HG02870 (cell line): ENCODE results near the gene FHOD3.
"Not testable (repeated sequence)": the region's sequence is repeated elsewhere in the genome, so short reads cannot be mapped to it uniquely, and the experiment has no call there.

Experiments
- ATAC-seq: cut with Tn5 transposase; IDR thresholded peaks from one replicate; pipeline ENCODE4 v1.9.1; 2021; ENCODE audit warnings: mild to moderate bottlenecking, moderate library complexity; ENCODE audit not compliant: unreplicated experiment

FHOD3 gene

GRCh38 chr18:36348331-36348730 is 50.8 kb downstream of the FHOD3 start:
- no peak for ATAC-seq

GRCh38 chr18:36348971-36349417 is 51.5 kb downstream of the FHOD3 start:
- no peak for ATAC-seq

GRCh38 chr18:36349552-36349951 is 52.0 kb downstream of the FHOD3 start:
- no peak for ATAC-seq

GRCh38 chr18:36350251-36350651 is 52.7 kb downstream of the FHOD3 start:
- ATAC-seq = no peak

DNA sequence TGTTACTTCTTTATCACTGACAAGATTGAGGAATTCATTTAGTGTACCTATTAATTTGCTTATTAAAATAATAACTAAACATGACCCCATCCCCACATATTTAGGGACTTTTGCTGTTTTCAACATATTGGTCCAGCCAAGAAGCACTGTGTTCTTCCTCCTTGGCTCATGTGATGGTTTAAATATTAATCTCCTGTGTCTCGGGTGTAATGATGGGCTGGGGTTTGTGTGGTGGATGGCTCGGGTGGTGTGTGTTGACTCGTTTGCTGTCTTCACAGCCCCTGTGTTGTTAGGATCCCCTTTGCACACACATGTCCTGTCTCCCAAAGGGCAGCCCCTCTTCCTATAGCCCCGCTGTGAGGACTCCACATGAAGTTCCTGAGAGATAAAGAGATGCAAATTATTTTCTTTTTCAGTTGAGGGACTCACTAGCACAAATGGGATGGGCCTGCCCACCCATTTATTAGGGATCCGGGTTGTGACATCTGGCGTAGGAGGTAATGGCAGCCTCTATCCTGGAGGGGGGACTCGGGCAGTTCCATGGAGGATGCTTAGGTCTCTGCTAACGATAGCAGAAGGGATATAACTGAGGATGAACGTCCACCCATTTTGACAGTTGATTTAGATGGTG is 53.4 kb downstream of the FHOD3 start:
- ATAC-seq = no peak

DNA sequence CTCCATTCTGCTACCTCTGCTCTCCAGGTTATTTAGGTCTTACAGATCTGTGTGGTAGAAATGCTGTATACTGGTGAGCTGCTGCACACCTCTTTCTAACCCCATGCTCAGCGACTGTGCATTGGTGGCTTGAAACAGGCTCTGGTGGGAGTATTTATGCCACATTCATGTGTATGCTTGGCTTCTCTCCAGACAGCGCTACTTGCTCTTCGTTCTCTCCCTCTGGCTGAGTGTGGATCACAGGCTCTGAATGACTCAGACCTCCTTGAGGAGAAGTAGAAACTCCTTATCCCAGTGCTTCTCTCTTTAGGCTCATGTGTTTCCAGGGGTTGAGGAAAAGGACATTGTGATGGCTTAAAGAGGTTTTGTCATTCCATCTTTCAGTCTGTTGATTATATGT is 54.9 kb downstream of the FHOD3 start:
- no peak for ATAC-seq

DNA sequence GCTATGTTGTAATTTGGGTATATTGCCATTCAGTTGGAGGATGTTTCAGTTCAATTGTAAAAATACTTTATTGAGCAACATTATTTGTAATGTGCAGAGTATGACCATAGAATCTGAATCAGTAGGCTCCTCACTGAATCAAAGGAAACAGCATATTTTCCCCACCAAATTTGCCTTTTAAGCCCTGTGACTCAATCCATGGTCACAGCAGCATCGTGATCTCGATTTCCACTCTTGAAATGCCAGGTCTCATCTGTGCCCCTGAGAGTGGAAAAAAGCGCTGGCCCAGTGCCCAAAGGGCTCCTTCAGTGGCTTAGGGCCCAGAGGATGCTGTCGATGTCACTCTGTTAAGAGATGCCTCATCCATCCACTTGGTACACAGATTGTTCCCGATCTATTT is 57.5 kb downstream of the FHOD3 start:
- ATAC-seq = no peak

- ATAC-seq = no peak
These were observed 58.0 kb downstream of the FHOD3 start for GRCh38 chr18:36355511-36355910.

DNA sequence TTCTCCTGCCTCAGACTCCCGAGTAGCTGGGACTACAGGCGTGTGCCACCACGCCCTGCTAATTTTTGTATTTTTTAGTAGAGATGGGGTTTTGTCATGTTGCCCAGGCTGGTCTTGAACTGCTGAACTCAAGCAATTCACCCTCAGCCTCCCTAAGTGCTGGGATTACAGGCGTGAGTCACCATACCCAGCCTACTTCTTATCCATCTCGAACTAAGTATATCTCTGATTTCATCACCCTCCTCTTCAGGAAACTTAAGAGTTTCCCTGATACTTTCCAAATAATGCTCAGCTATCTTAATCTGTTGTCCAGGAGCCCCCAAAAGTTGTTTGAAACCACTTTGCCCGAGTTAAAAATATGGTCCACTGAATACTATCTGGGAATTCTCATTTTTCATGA is 59.2 kb downstream of the FHOD3 start:
- not testable (repeated sequence) for ATAC-seq

GRCh38 chr18:36358141-36358540 is 60.6 kb downstream of the FHOD3 start:
- ATAC-seq = no peak

DNA sequence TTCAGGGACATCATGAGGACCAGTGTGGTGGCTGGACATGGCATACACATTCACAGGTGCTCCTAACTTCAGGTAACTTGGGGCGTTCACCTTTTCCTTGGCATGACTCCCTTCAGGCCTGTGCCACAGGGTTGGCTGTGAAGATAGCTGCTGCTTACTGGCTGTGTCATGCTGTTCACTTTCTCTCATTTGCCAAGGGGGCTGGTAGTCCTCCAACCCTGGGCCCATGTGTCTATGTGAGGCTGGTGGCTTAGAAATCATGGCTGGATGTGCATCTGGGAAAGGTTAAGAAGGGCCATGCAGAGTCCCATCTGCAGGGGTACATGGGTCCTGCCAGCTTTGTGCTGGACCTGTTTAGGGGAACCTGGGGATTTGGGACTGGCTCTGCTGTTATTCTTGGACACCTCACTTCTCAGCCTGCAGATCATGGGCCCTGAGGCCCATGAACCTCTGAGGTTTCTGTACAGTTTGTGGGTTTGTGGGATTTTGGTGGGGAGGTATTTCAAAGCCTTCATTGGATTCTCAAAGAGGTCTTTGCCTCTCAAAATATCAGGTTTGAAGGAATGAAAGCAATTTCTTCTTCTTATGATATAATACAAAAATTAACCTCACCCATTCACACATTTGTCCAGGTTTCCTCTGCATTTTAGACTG is 62.9 kb downstream of the FHOD3 start:
- ATAC-seq = no peak

- no peak for ATAC-seq
These were observed 67.6 kb downstream of the FHOD3 start for GRCh38 chr18:36364911-36365624.

- no peak for ATAC-seq
These were observed 68.6 kb downstream of the FHOD3 start for GRCh38 chr18:36365836-36366775.

DNA sequence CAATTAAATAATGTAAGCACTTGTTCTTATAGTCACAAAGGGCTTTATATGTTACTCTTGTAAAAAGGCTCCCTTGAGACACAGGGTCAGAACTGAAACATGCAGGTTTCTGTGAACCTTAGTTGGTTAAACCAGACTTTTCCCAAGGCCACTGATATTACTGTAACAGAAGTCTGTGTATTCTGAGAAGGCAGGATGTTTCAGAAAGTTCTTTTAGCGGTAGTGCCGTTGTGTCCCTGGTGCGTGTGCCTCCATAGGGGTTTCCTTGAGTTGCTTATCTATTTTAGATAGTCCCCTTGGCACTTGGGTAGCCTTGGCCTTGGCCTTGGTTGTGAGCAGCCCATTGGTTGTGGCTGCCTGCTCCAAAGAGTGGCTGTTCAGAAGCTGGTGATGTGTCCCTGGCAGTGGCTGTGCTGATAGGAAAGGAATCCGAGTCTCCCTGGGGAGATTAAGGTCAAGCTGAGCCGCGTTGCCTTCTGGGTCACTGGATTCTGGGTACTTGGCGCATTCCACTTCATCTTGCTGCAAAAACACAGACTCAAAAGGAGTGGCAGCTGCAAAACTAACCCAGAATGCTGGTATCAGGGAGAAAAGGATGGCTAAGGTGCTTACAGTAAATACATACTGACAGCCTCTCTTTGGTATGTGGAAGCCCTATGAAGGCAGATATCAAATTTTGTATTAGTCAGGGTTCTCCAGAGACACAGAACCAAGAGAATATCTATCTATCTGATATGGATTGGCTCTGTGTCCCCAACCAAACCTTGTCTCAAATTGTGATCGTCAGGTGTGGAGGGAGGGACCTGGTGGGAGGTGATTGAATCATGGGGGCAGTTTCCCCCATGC is 69.7 kb downstream of the FHOD3 start:
- ATAC-seq = peak; percentile 71

DNA sequence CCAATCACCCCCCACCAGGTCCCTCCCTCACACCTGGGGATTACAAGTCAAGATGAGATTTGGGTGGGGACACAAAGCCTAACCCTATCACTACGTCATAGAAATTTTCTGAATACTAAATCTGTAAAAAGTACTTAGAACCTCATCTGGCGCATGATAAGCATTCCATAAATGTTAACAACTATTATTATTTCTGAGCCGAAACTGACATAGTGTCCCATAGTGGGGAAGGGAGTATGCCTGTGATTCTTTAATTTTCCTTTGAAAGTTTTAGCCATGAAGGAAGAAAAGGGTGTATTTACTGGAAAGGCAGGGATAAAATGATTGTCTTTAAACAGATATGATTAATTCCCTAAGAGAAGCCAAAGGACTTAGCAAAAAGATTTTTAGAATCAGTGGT is 71.4 kb downstream of the FHOD3 start:
- no peak for ATAC-seq

DNA sequence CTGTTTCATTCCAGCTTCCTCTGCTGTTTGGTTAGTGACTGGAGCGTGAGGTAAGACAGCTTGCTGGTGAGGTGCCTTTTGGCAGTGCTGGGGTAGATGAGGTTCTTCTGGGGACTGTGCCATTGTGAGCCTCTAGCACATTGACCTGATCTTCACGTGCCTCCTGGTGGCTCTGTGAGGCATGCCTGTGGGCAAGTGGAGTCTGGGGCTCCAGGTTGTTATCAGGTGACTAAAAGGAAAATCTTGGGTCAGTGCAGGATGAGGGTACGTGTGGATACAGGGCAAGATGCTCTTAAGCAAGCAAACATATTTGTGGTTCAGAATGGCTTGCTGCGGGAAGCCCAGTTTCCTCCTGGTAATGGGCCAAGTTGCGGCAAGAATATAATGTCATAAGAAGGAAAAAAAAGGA is 75.4 kb downstream of the FHOD3 start:
- ATAC-seq = no peak

GRCh38 chr18:36374262-36374661 is 76.7 kb downstream of the FHOD3 start:
- ATAC-seq = no peak

DNA sequence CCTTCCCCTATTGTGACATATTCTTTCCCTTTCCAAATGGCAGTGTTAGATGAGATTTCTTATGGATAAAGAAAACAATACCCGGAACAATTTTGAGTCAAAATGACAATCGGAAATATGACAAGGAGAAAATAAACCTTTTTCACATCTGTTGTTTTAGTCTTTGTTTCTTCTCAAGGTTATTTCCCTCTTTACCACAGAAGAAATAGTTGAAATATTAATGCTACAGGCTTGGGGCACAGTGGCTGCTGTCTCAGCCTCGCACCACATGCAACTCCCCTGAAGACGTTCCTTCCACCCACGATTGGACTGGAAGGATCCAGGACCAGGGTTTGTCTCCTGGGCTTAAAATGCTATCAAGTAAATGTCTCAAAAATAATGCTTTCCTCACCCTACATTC is 77.6 kb downstream of the FHOD3 start:
- ATAC-seq = peak; percentile 48

DNA sequence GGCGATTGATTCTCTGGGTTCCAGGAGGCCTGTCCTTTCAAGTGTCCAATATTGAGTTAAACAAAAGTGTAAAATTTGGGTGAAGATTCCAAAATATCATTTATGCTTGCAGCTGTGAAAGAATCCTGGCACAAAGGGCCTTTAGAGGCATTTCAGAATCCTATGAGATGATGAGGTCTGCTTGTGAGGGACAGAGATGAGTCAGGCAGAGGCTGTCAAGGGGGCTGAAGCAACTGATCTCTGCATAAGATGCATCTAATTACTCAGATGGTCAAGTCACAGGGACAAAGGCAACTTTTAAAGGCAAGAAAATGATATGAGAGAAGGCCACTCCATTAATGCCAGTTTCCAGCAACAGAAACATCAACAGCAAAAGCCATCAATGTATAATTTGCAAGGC is 78.8 kb downstream of the FHOD3 start:
- peak; percentile 60 for ATAC-seq

DNA sequence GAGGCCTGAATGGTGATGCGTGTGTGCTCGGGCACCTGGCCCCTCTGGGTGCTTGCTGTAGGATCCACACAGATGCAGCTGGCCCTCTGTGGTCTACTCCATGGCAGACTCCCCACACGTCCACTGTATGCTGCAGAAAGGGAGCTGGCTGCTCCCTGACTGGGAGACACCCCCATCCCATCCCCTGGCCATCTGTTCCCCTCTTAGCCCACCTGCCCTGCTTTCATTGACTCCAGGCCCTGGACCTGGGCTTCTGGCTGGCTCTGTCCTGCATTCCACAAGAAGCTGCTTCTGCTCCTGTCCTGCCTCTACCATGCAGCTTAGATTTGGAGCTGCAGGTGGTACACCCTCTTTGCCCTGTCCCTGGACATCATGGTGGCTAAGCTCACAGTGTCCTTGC is 80.1 kb downstream of the FHOD3 start:
- no peak for ATAC-seq
